ENCODE data around the gene GPN1. TPM values are rescaled to one million over a fixed set of nuclear protein-coding genes. Genes with fewer than 3 reads are reported as not detected.

Gene GPN1
- total and polyA plus RNA-seq, 2 of the 8 experiments (the other 6 are each of a cell fraction or from before 2014, with no cell fraction given), result 38.7 to 43.5 TPM

GRCh38 chr2:27681841-27682240, 53.0 kb downstream of the GPN1 start:
- no peak overlapping the region for H2BK15ac ChIP-seq (ENCODE audit: low read length)
- DNase-seq (ENCODE audit: low read depth in 1 of 2, low spot score in 2 of 2) (no peak), FAIRE-seq (no peak)
- no peak overlapping the region for H3K56ac ChIP-seq (replicated peaks; ENCODE audit: insufficient read length, low read depth, low read length)
- no peak overlapping the region for H3K23ac ChIP-seq (ENCODE audit: insufficient read length)
- TF ChIP-seq SAP30 (IDR thresholded peaks at IDR 0.05; ENCODE audit: insufficient read depth, insufficient replicate concordance, low read length) (no peak), KDM1A (IDR thresholded peaks at IDR 0.05; ENCODE audit: borderline replicate concordance, low read length) (no peak), SUZ12 (IDR thresholded peaks at IDR 0.05; ENCODE audit: low read length) (no peak), FOSL1 (IDR thresholded peaks at IDR 0.05; ENCODE audit: insufficient read depth, low read depth, low read length) (no peak), PHF8 (conservative IDR thresholded peaks at IDR 0.05; ENCODE audit: low read depth, low read length) (no peak), ZNF274 (IDR thresholded peaks at IDR 0.05; ENCODE audit: borderline replicate concordance, extremely low read depth, low read length) (no peak), TCF12 (IDR thresholded peaks at IDR 0.05; ENCODE audit: low read depth, low read length) (no peak), MAX (IDR thresholded peaks at IDR 0.05) (no peak), CTBP2 (IDR thresholded peaks at IDR 0.05; ENCODE audit: borderline replicate concordance, insufficient read depth, insufficient read length, low read length) (no peak)
- H3K79me2 ChIP-seq (ENCODE audit: control insufficient read depth in 1 of 2, insufficient read depth in 2 of 2, low read length in 2 of 2), result no peaks in the 10 kb centered on the region
- no peak overlapping the region for H4K91ac ChIP-seq (replicated peaks; ENCODE audit: insufficient read length, low read length)
- 90% methylated on average over 1 of the region's 1 CpG; no CpG with 5 or more reads in 1 of the 2 experiments for whole genome bisulfite sequencing, 2 experiments (ENCODE audit: extremely low coverage in 1 of 2, insufficient coverage in 1 of 2, insufficient read length in 1 of 2, insufficient replicate concordance in 2 of 2, low coverage in 1 of 2, low lambda C conversion rate in 2 of 2, missing lambda C conversion rate in 1 of 2)
- ChIA-PET CTCF (ENCODE audit: partially characterized antibody) (interaction anchor here (0.6 to 4.1 kb wide), 17 partner anchors 8 to 768 kb away, joined by 3 to 34 read pairs (median 6); partner anchors contain the start of genes SLC4A1AP and SUPT7L), POLR2A (ENCODE audit: partially characterized antibody) (interaction anchor here (0.6 to 1.4 kb wide), 3 partner anchors 8 to 88 kb away, joined by 3 to 5 read pairs (median 3); no protein-coding TSS in a partner anchor)
- no peaks in the 10 kb centered on the region for H3K79me1 ChIP-seq (ENCODE audit: low read depth, low read length)
- H3K4me1 ChIP-seq (replicated peaks in 1 of 4; ENCODE audit: control insufficient read depth in 3 of 4, insufficient read depth in 4 of 4, low read length in 3 of 4), result no peaks in the 10 kb centered on the region
- H3K4me3 ChIP-seq (ENCODE audit: extremely low read depth in 1 of 4, insufficient read depth in 2 of 4, low read depth in 3 of 4, low read length in 4 of 4), result no peak overlapping the region
- no peaks in the 10 kb centered on the region for H3K9me3 ChIP-seq (ENCODE audit: insufficient read depth in 2 of 2, low read depth in 1 of 2, low read length in 1 of 2)
- peaks cover 0 to 1% (median 0%) of the 10 kb centered on the region in 4 experiments; a peak in 1 of 7 replicates for H3K27me3 ChIP-seq (replicated peaks in 1 of 4; ENCODE audit: control insufficient read depth in 3 of 4, extremely low read depth in 1 of 4, insufficient read depth in 3 of 4, low read length in 3 of 4)
- no peak overlapping the region for H2BK120ac ChIP-seq (replicated peaks; ENCODE audit: low read depth, low read length)
- H4K8ac ChIP-seq (ENCODE audit: extremely low read depth, insufficient read depth, low read length), result no peak overlapping the region
- H2AK5ac ChIP-seq (ENCODE audit: low read depth, low read length), result no peak overlapping the region
- no peak overlapping the region for H2AFZ ChIP-seq (ENCODE audit: low read length)
- H2BK12ac ChIP-seq (ENCODE audit: low read depth, low read length), result no peak overlapping the region
- H3K36me3 ChIP-seq (ENCODE audit: control insufficient read depth in 2 of 4, insufficient read depth in 4 of 4, low read length in 3 of 4), result peaks cover 5 to 33% (median 19%) of the 10 kb centered on the region in 4 experiments
- H3K27ac ChIP-seq (ENCODE audit: low read depth, low read length), result no peak overlapping the region
- H3K14ac ChIP-seq (ENCODE audit: insufficient read length), result no peak overlapping the region
- no peak overlapping the region for H3K4ac ChIP-seq (replicated peaks; ENCODE audit: insufficient read length, low read depth, low read length)
- no peak overlapping the region for H2BK5ac ChIP-seq (ENCODE audit: low read depth, low read length)
- no peak overlapping the region for H3K9ac ChIP-seq (replicated peaks in 1 of 4; ENCODE audit: extremely low read depth in 1 of 4, low read depth in 3 of 4, low read length in 3 of 4)
- no peak overlapping the region for H3K4me2 ChIP-seq (ENCODE audit: insufficient read depth in 1 of 2, low read depth in 2 of 2, low read length in 2 of 2)
- no peak overlapping the region for H4K5ac ChIP-seq (ENCODE audit: insufficient read length, low read depth, low read length)
- peaks cover 0 to 3% of the 10 kb centered on the region in 2 experiments for H4K20me1 ChIP-seq (replicated peaks in 1 of 2; ENCODE audit: control insufficient read depth in 1 of 2, insufficient read depth in 2 of 2, low read length in 2 of 2)
- H3K23me2 ChIP-seq (ENCODE audit: low read depth, low read length), result no peaks in the 10 kb centered on the region; the same call in 1 of the 2 replicates
- no peak overlapping the region for H3K18ac ChIP-seq (ENCODE audit: extremely low read depth, low read length)
- no peak overlapping the region for H2BK20ac ChIP-seq (ENCODE audit: low read length)
